GM12878 (cell line): ENCODE results near the gene SLC12A9. TPM values are rescaled to one million over a fixed set of nuclear protein-coding genes. Genes with fewer than 3 reads are reported as not detected.

ENCODE experiments used
- ATAC-seq: fragments of 200-7000 bp; cut with Tn5 transposase; 3 replicates; pipeline ENCODE4 v1.9.1; 2020; ENCODE audit warnings: mild to moderate bottlenecking, moderate library complexity
- BruUV-seq: library from RNA; stranded (reverse); fragments of 400-500 nt; replicated peaks from 2 replicates; lab custom pipeline; 2021; lab: Mats Ljungman, UMichigan
- CTCF ChIA-PET: fragments of 300-600 bp; sonication (Branson Sonifier 250); formaldehyde crosslinking; extraction: SDS; loops from one replicate; lab custom pipeline; 2021; ENCODE audit warnings: inconsistent platforms; lab: Yijun Ruan, JAX
- POLR2A ChIA-PET: fragments of 350-600 bp; formaldehyde crosslinking; extraction: SDS; loops from one replicate; lab custom pipeline; 2021; ENCODE audit warnings: inconsistent platforms; lab: Charles Lee
- RAD21 ChIA-PET: fragments of 300-600 bp; sonication (Branson Sonifier 250); formaldehyde crosslinking; loops from one replicate; lab custom pipeline; 2023; ENCODE audit warnings: antibody characterized with exemption; ENCODE audit not compliant: unreplicated experiment; lab: Charles Lee
- SMC1A ChIA-PET: fragments of 300-600 bp; sonication (Branson Sonifier 250); formaldehyde crosslinking; loops from one replicate; lab custom pipeline; 2023; ENCODE audit not compliant: unreplicated experiment, uncharacterized antibody; lab: Charles Lee
- DNase-seq: peaks from one replicate; pipeline ENCODE4 v3.0.0-alpha.2; 2011; ENCODE audit warnings: low read depth, low spot score
- FAIRE-seq: peaks from 3 replicates; lab custom pipeline; 2011; peaks lifted over from hg19 to GRCh38; lab: Jason Lieb, UNC
- H2AFZ ChIP-seq: 2 replicates; pipeline ENCODE4 v1.6.0; 2011; ENCODE audit warnings: low read depth, low read length, control low read depth; ENCODE audit not compliant: control insufficient read depth
- H3K27ac ChIP-seq: 2 replicates; pipeline ENCODE4 v1.5.1; 2011; ENCODE audit warnings: control low read depth; ENCODE audit not compliant: control insufficient read depth, insufficient read depth
- H3K27me3 ChIP-seq, 2 experiments: replicated peaks in 1 of 2; 2 replicates each; pipeline versions ENCODE4 v1.6.0 to v1.6.1; 2011; ENCODE audit warnings: low read length in 1 of 2; ENCODE audit not compliant: control insufficient read depth in 2 of 2, insufficient read depth in 2 of 2
- H3K36me3 ChIP-seq, 2 experiments: 2 replicates each; pipeline ENCODE4 v1.5.1; 2011; ENCODE audit warnings: low read length in 1 of 2; ENCODE audit not compliant: control insufficient read depth in 2 of 2, insufficient read depth in 2 of 2
- H3K4me1 ChIP-seq: 2 replicates; pipeline ENCODE4 v1.6.1; 2011; ENCODE audit warnings: mild to moderate bottlenecking, low read length, moderate library complexity, mixed read lengths; ENCODE audit not compliant: control insufficient read depth, insufficient read depth
- H3K4me2 ChIP-seq: 2 replicates; pipeline ENCODE4 v1.6.0; 2011; ENCODE audit warnings: control low read depth; ENCODE audit not compliant: control insufficient read depth, insufficient read depth
- H3K4me3 ChIP-seq: fragments of 200-600 bp; sonication (generic); 2 replicates; pipeline ENCODE4 v1.5.1; 2016
- H3K79me2 ChIP-seq: 2 replicates; pipeline ENCODE4 v1.6.0; 2011; ENCODE audit warnings: low read length; ENCODE audit not compliant: control insufficient read depth, insufficient read depth
- H3K9ac ChIP-seq: 2 replicates; pipeline ENCODE4 v1.8.0; 2011; ENCODE audit warnings: low read length, control low read depth, mixed read lengths; ENCODE audit not compliant: control insufficient read depth, insufficient read depth
- H3K9me3 ChIP-seq: replicated peaks from 3 replicates; pipeline ENCODE4 v1.5.1; 2011; ENCODE audit warnings: mild to moderate bottlenecking, low read length; ENCODE audit not compliant: control insufficient read depth, insufficient read depth
- H4K20me1 ChIP-seq: 2 replicates; pipeline ENCODE4 v1.6.0; 2011; ENCODE audit not compliant: control insufficient read depth, insufficient read depth
- ASH2L ChIP-seq: fragments of 300-600, 200-600 bp; sonication (generic); IDR thresholded peaks from 2 replicates; pipeline ENCODE4 v1.6.1; 2017; ENCODE audit warnings: low read depth, mild to moderate bottlenecking, borderline replicate concordance
- BCL11A ChIP-seq: IDR thresholded peaks from 2 replicates; pipeline ENCODE4 v1.6.1; 2011; ENCODE audit warnings: low read depth, low read length
- CBX3 ChIP-seq: fragments of 200-600 bp; sonication (generic); IDR thresholded peaks from 2 replicates; pipeline ENCODE4 v1.6.1; 2016; ENCODE audit warnings: low read depth, borderline replicate concordance
- CBX5 ChIP-seq: sonication (generic); IDR thresholded peaks from 2 replicates; pipeline ENCODE4 v1.6.1; 2016; ENCODE audit warnings: low read depth, moderate library complexity, mild to moderate bottlenecking, inconsistent platforms
- EED ChIP-seq: sonication (generic); IDR thresholded peaks from 2 replicates; pipeline ENCODE4 v1.6.1; 2016; ENCODE audit warnings: antibody characterized with exemption, low read depth
- FOXM1 ChIP-seq: IDR thresholded peaks from 2 replicates; pipeline ENCODE4 v1.6.1; 2012; ENCODE audit warnings: low read depth, mild to moderate bottlenecking, inconsistent platforms, low read length, moderate library complexity
- HDAC2 ChIP-seq: fragments of 200-600 bp; sonication (generic); IDR thresholded peaks from 2 replicates; pipeline ENCODE4 v1.6.1; 2017
- NR2F1 ChIP-seq: fragments of 450-650 bp; conservative IDR thresholded peaks from 2 replicates; pipeline ENCODE4 v1.6.1; 2017; ENCODE audit warnings: mild to moderate bottlenecking
- RAD21 ChIP-seq: IDR thresholded peaks from 2 replicates; pipeline ENCODE4 v1.6.1; 2011; ENCODE audit warnings: mild to moderate bottlenecking, low read depth, low read length, moderate library complexity; ENCODE audit not compliant: insufficient read depth
- STAT3 ChIP-seq: IDR thresholded peaks from 2 replicates; pipeline ENCODE4 v1.6.1; 2011; ENCODE audit warnings: low read depth, low read length, improper control_type of control experiment
- TCF12 ChIP-seq: IDR thresholded peaks from 2 replicates; pipeline ENCODE4 v1.6.1; 2011; ENCODE audit warnings: low read depth, mild to moderate bottlenecking, low read length
- WGBS: methylation state at CpG from one replicate; pipeline ENCODE4 v1.1.6; 2016; ENCODE audit warnings: low lambda C conversion rate; ENCODE audit not compliant: insufficient replicate concordance, insufficient coverage; ENCODE audit errors: missing lambda C conversion rate; 5-methylcytosine and 5-hydroxymethylcytosine counted together
- in situ Hi-C: fragments of 300-500 bp; cut with MboI; formaldehyde crosslinking; loops from 9 replicates; pipeline ENCODE4 v1.14.3; 2018; ENCODE audit warnings: mixed read lengths
- intact Hi-C: fragments of 100-400 bp; cut with micrococcal nuclease; formaldehyde crosslinking; loops from one replicate; pipeline ENCODE4 v1.14.2; 2022; ENCODE audit not compliant: unreplicated experiment
- polyA plus RNA-seq, 11 experiments: library from polyadenylated mRNA; depleted of rRNA in 4 of 11; unstranded in 6 of 11; stranded (reverse) in 5 of 11; fragments of >200 nt; fragmentation: Nextera tagmentation in 4 of 11; fragmentation: Illumina TruSeq in 1 of 11; extraction: Ambion mirVana in 4 of 11; extraction: Trizol in 1 of 11; gene quantifications; 1 replicate in 1 of 11; 2 replicates in 10 of 11; pipeline versions ENCODE4 v1.2.1 to v1.2.3, GENCODE V29; 2011 to 2016; ENCODE audit warnings: inconsistent platforms in 2 of 11, missing spikeins in 2 of 11, low read depth in 1 of 11
- total RNA-seq, 4 experiments: library from RNA; depleted of rRNA in 3 of 4; stranded (reverse); fragments of >200 nt in 3 of 4; fragmentation: Illumina TruSeq in 1 of 4; extraction: Trizol in 1 of 4; gene quantifications; 2 replicates each; pipeline versions ENCODE4 v1.2.1 to v1.2.3, GENCODE V29; 2013 to 2021
- TF ChIP-seq, protein P1 (sequence below): IDR thresholded peaks from 2 replicates; pipeline ENCODE4 v1.6.1; 2012; ENCODE audit warnings: low read length, inconsistent platforms

The SLC12A9 gene
- total and polyA plus RNA-seq, 10 of the 15 experiments (the other 5 are each of a cell fraction or from before 2014, with no cell fraction given) = 0.24 to 18.5 (median 9.4) TPM

DNA sequence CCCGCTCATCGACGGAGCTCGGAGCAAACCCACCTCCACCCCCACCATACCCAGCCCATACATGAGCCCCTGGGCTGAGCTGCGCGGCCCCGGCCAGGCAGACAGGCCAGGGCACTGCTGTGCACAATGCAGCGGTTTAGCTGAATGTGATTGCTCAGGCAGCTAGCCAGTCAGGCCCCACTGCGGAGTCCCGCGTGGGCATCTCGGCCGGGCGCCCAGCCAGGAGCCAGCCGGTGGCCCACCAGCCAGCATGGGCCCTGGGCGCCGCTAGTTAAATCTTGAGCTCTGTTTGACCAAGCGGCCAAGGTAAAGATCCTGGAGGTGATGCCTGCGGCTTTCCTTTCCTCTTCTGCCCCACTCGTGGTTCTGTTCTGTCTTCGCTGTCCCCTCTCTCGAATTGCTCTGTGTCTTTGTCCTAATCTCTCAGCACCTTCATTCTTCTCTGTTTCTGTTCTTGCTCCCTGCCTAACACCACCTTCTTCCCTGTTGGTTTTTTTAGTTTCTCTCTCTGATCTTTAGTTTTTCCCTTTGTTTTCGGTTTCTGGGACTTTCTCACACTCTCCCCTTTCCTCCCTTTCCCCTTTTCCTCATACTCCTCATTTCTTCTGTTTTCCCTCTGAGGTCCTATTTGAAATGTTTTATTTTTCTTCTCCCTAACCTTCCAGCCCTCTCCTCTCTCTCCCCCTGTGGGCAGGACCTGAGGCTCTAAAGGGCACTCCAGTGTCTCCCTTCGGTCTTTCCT is 30.4 kb downstream of the SLC12A9 start:
- H2AFZ ChIP-seq = no peak overlapping the region
- H3K4me2 ChIP-seq = no peak overlapping the region
- no peaks in the 10 kb centered on the region for H3K27me3 ChIP-seq
- SMC1A ChIA-PET = no interaction called here
- TF ChIP-seq EED = no peak
- no peak for TF ChIP-seq ASH2L
- TF ChIP-seq TCF12 = no peak
- TF ChIP-seq HDAC2 = no peak
- TF ChIP-seq STAT3 = no peak
- TF ChIP-seq CBX3 = no peak
- TF ChIP-seq, protein P1, sequence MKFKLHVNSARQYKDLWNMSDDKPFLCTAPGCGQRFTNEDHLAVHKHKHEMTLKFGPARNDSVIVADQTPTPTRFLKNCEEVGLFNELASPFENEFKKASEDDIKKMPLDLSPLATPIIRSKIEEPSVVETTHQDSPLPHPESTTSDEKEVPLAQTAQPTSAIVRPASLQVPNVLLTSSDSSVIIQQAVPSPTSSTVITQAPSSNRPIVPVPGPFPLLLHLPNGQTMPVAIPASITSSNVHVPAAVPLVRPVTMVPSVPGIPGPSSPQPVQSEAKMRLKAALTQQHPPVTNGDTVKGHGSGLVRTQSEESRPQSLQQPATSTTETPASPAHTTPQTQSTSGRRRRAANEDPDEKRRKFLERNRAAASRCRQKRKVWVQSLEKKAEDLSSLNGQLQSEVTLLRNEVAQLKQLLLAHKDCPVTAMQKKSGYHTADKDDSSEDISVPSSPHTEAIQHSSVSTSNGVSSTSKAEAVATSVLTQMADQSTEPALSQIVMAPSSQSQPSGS = no peak
- no peak for TF ChIP-seq NR2F1
- no peak for TF ChIP-seq FOXM1
- no peak for TF ChIP-seq BCL11A
- TF ChIP-seq CBX5 = no peak
- TF ChIP-seq RAD21 = no peak
- H3K36me3 ChIP-seq = peaks cover 42 to 53% of the 10 kb centered on the region in 2 experiments
- H3K79me2 ChIP-seq = peaks cover 33% of the 10 kb centered on the region
- peaks cover 3% of the 10 kb centered on the region; the same call in 1 of the 2 replicates for H4K20me1 ChIP-seq
- in situ Hi-C loops = no loop called here
- no peak overlapping the region for H3K4me3 ChIP-seq
- no peak overlapping the region for H3K9ac ChIP-seq
- H3K9me3 ChIP-seq = no peaks in the 10 kb centered on the region
- RAD21 ChIA-PET = no interaction called here
- POLR2A ChIA-PET = no interaction called here
- DNase-seq (no peak), FAIRE-seq (no peak), ATAC-seq (no peak)
- H3K4me1 ChIP-seq = peaks cover 12% of the 10 kb centered on the region
- no peak overlapping the region for H3K27ac ChIP-seq
- BruUV-seq = no TSS peak
- CTCF ChIA-PET = no interaction called here
- intact Hi-C loops = no loop called here
- WGBS = 95% methylated on average over 24 of the region's 24 CpGs
